ENCODE measurements around the gene GHRHR. TPM values are rescaled to one million over a fixed set of nuclear protein-coding genes. Genes with fewer than 3 reads are reported as not detected.

Gene GHRHR
- total RNA-seq, 1 experiment from 2014 or later, result not detected

GRCh38 chr7:30931929-30932540, 31.7 kb upstream of the GHRHR start:
- H3K27me3 Mint-ChIP-seq (ENCODE audit: insufficient read depth, unreplicated experiment), result no peaks in the 10 kb centered on the region
- DNase-seq, result no peak
- H3K36me3 Mint-ChIP-seq (ENCODE audit: insufficient read depth, unreplicated experiment), result no peaks in the 10 kb centered on the region
- H3K4me3 ChIP-seq (ENCODE audit: low read depth, low read length), result no peak overlapping the region
- intact Hi-C loops (cut with micrococcal nuclease; ENCODE audit: unreplicated experiment), result no loop called here
- peak overlapping the region; percentile 57 for H3K27ac Mint-ChIP-seq (ENCODE audit: unreplicated experiment)
- H3K9me3 Mint-ChIP-seq (ENCODE audit: unreplicated experiment), result no peaks in the 10 kb centered on the region
- POLR2A ChIA-PET, result no interaction called here
- H3K4me3 Mint-ChIP-seq (ENCODE audit: unreplicated experiment), result no peak overlapping the region
- no peak for TF ChIP-seq CTCF (IDR thresholded peaks at IDR 0.05; ENCODE audit: insufficient read depth in 1 of 2, low read depth in 1 of 2, low read length in 1 of 2, severe bottlenecking in 1 of 2, unreplicated experiment in 1 of 2)
- 0 out of 2 replicates have a peak, but pooled peaks cover 3% of the 10 kb centered on the region for H3K9me3 ChIP-seq
- CTCF ChIA-PET, result no interaction called here
- H3K27me3 ChIP-seq (replicated peaks; ENCODE audit: control insufficient read depth, insufficient read depth, low read length), result no peaks in the 10 kb centered on the region
- BruUV-seq (replicated peaks), result no TSS peak
- H3K4me1 ChIP-seq, result no peaks in the 10 kb centered on the region
- peaks cover 6% of the 10 kb centered on the region for H3K4me1 Mint-ChIP-seq (ENCODE audit: low read depth, unreplicated experiment)
- no peaks in the 10 kb centered on the region for H3K36me3 ChIP-seq (ENCODE audit: control insufficient read depth, insufficient read depth, low read length)

DNA sequence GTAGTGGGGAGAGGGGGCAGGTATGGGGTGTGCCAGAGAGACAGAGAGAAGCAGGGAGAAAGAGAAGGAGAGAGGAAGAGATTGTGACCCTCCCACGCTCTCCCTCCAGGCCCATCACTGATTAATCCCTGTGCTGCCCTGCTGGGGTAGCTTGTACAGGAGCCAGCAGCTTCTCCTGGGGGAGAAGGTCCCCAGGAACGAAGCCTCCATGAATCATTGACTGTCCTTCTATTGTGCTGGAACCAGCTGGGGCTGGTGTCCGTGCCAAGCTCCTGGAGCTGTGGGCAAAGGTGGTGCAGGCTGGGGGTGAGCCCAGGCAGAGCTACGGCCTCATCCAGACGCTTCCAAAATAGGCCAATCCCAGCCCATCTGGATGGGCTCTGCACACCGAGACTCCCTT, 31.2 kb upstream of the GHRHR start:
- ChIA-PET CTCF (no interaction called here), POLR2A (no interaction called here)
- Histone ChIP-seq H3K27me3 (replicated peaks; ENCODE audit: control insufficient read depth, insufficient read depth, low read length) (no peaks in the 10 kb centered on the region), H3K9me3 (no peaks in the 10 kb centered on the region), H3K36me3 (ENCODE audit: control insufficient read depth, insufficient read depth, low read length) (no peaks in the 10 kb centered on the region), H3K4me1 (no peaks in the 10 kb centered on the region), H3K4me3 (ENCODE audit: low read depth, low read length) (no peak overlapping the region)
- no peak for TF ChIP-seq CTCF (IDR thresholded peaks at IDR 0.05; ENCODE audit: insufficient read depth in 1 of 2, low read depth in 1 of 2, low read length in 1 of 2, severe bottlenecking in 1 of 2, unreplicated experiment in 1 of 2)
- Mint-ChIP-seq H3K4me3 (ENCODE audit: unreplicated experiment) (no peak overlapping the region), H3K9me3 (ENCODE audit: unreplicated experiment) (no peaks in the 10 kb centered on the region), H3K36me3 (ENCODE audit: insufficient read depth, unreplicated experiment) (no peaks in the 10 kb centered on the region), H3K27me3 (ENCODE audit: insufficient read depth, unreplicated experiment) (no peaks in the 10 kb centered on the region), H3K4me1 (ENCODE audit: low read depth, unreplicated experiment) (peaks cover 6% of the 10 kb centered on the region), H3K27ac (ENCODE audit: unreplicated experiment) (no peak overlapping the region)
- intact Hi-C loops (cut with micrococcal nuclease; ENCODE audit: unreplicated experiment), result no loop called here
- BruUV-seq (replicated peaks), result no TSS peak
- no peak for DNase-seq

DNA sequence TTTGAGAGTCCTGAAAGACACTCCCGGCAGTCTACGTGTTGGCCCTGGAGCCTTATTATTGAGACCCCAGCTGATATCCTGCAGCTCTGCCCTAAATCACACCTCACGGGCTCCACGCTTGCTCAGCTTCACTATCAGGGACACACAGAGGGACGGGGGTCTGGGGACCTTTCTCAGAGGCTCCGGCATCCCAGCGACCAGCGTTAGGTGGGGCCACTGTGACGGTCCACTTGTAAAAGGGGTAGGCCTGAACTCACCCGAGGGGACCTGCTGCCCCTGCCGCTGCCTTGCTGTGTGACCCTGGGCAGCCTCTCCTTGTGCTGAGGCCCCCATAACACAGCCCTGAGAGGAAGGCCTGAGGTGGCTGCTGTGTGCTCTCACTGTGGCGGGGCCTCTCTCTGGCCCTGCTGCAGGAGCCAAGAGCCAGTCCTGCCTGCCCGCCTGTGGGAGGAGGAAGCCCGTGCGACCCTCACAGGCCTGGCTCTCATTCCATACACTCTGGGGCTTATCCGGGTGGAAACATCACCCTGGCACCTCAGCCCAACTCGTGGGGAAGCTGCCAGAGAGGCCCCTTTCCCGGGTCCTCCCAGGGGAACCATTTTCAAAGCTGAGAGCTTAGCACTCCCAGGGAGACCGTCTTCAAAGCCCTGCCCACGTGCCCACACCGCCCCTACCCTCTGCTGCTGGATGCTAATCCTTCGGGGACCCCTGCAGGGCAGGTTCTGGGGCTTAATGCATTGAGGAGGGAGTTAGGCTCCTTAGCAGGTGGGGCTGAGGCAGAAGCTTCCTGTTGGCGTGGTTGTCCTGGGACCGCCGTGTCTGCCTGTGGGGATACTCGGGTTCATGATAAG, 30.4 kb upstream of the GHRHR start:
- intact Hi-C loops (cut with micrococcal nuclease; ENCODE audit: unreplicated experiment), result no loop called here
- H3K27me3 Mint-ChIP-seq (ENCODE audit: insufficient read depth, unreplicated experiment), result no peaks in the 10 kb centered on the region
- Histone ChIP-seq H3K36me3 (ENCODE audit: control insufficient read depth, insufficient read depth, low read length) (no peaks in the 10 kb centered on the region), H3K9me3 (no peaks in the 10 kb centered on the region), H3K27me3 (replicated peaks; ENCODE audit: control insufficient read depth, insufficient read depth, low read length) (no peaks in the 10 kb centered on the region), H3K4me3 (ENCODE audit: low read depth, low read length) (no peak overlapping the region), H3K4me1 (no peaks in the 10 kb centered on the region)
- POLR2A ChIA-PET, result no interaction called here
- TF ChIP-seq CTCF (IDR thresholded peaks at IDR 0.05; ENCODE audit: insufficient read depth in 1 of 2, low read depth in 1 of 2, low read length in 1 of 2, severe bottlenecking in 1 of 2, unreplicated experiment in 1 of 2), result no peak
- H3K9me3 Mint-ChIP-seq (ENCODE audit: unreplicated experiment), result no peaks in the 10 kb centered on the region
- H3K4me3 Mint-ChIP-seq (ENCODE audit: unreplicated experiment), result no peak overlapping the region
- H3K4me1 Mint-ChIP-seq (ENCODE audit: low read depth, unreplicated experiment), result peaks cover 6% of the 10 kb centered on the region
- H3K36me3 Mint-ChIP-seq (ENCODE audit: insufficient read depth, unreplicated experiment), result no peaks in the 10 kb centered on the region
- BruUV-seq (replicated peaks), result no TSS peak
- H3K27ac Mint-ChIP-seq (ENCODE audit: unreplicated experiment), result no peak overlapping the region
- DNase-seq, result peak in 1 of 2 experiments; percentile 22
- CTCF ChIA-PET, result interaction anchor here (0.8 kb wide), 1 partner anchor 177 kb away, joined by 4 read pairs; no protein-coding TSS in a partner anchor

Measured in Caco-2 (cell line).